GM18499 (cell line): ENCODE results near the gene PCDHA9.
"Not testable (repeated sequence)": the region's sequence is repeated elsewhere in the genome, so short reads cannot be mapped to it uniquely, and the experiment has no call there.

Source experiments
- ATAC-seq: cut with Tn5 transposase; IDR thresholded peaks from one replicate; pipeline ENCODE4 v1.9.1; 2021; ENCODE audit warnings: moderate number of reproducible peaks; ENCODE audit not compliant: insufficient read depth, unreplicated experiment

The PCDHA9 gene

DNA sequence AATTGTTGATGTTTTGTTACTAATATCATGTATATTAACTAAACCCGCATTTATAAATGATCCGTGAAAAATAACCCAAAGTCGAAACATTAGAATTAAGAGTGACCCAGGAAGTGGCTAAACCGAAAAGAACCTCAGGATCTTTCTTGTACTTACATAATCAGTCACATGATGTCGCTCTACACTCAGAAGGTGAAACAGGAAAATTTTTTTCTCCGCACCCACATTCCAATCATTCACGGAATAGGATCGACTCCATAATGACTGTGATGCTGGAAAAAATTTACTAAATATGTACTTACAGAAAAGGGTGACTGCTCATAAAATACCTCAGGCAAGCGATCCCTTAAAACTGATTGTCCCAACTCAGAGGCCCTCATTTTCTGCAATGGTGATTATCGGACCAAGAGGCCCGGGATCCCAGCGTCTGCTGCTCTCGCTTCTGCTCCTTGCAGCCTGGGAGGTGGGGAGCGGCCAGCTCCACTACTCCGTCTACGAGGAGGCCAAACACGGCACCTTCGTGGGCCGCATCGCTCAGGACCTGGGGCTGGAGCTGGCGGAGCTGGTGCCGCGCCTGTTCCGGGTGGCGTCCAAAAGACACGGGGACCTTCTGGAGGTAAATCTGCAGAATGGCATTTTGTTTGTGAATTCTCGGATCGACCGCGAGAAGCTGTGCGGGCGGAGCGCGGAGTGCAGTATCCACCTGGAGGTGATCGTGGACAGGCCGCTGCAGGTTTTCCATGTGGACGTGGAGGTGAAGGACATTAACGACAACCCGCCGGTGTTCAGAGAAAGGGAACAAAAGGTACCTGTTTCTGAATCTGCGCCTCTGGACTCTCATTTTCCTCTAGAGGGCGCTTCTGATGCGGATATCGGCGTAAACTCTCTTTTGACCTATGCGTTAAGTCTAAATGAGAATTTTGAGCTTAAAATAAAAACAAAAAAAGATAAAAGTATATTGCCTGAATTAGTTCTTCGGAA, 27.2 kb downstream of the PCDHA9 start, which contains the start of gene PCDHA12:
Gene PCDHA12 (plus strand): TSS at position 224 of the 981 bp plus-strand sequence. CDS start 165 bp downstream, at position 389.
- no peak for ATAC-seq

DNA sequence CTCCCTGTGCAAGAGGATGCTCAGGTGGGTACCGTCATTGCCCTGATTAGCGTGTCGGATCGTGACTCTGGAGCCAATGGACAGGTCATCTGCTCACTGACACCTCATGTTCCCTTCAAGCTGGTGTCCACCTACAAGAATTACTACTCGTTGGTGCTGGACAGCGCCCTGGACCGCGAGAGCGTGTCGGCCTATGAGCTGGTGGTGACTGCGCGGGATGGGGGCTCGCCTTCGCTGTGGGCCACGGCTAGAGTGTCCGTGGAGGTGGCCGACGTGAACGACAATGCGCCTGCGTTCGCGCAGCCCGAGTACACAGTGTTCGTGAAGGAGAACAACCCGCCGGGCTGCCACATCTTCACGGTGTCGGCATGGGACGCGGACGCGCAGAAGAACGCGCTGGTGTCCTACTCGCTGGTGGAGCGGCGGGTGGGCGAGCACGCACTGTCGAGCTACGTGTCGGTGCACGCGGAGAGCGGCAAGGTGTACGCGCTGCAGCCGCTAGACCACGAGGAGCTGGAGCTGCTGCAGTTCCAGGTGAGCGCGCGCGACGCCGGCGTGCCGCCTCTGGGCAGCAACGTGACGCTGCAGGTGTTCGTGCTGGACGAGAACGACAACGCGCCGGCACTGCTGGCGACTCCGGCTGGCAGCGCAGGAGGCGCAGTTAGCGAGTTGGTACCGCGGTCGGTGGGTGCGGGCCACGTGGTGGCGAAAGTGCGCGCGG, 28.5 kb downstream of the PCDHA9 start:
- not testable (repeated sequence) for ATAC-seq

DNA sequence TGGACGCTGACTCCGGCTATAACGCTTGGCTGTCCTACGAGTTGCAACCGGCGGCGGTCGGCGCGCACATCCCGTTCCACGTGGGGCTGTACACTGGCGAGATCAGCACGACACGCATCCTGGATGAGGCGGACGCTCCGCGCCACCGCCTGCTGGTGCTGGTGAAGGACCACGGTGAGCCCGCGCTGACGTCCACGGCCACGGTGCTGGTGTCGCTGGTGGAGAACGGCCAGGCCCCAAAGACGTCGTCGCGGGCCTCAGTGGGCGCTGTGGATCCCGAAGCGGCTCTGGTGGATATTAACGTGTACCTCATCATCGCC, 29.0 kb downstream of the PCDHA9 start:
- ATAC-seq = no peak

DNA sequence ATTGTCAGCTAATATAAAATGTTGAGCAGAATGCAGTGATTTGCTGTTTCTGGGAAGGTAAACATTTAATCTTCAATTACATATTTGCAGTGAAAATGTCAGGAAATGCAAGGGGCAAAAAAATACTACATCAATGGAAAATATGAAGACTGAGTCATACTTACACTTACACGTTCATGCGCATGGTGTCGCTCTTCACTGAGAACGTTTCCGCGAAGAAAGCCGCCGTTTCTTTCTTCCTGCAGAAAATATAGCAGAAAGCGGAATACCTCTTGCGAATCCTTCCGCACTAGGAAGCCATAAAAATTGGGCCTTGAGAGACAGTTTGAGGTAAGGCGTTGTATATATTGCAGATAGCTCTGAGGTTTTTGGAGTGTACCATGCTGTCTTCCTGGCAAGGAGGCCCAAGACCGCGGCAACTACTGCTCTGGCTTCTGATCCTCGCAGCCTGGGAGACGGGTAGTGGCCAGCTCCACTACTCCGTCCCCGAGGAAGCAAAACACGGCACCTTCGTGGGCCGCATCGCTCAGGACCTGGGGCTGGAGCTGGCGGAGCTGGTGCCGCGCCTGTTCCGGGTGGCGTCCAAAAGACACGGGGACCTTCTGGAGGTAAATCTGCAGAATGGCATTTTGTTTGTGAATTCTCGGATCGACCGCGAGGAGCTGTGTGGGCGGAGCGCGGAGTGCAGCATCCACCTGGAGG, 33.9 kb downstream of the PCDHA9 start, which contains the start of gene PCDHA13:
Gene PCDHA13 (plus strand): TSS at position 236 of the 702 bp plus-strand sequence. CDS start 145 bp downstream, at position 381.
- no peak for ATAC-seq

DNA sequence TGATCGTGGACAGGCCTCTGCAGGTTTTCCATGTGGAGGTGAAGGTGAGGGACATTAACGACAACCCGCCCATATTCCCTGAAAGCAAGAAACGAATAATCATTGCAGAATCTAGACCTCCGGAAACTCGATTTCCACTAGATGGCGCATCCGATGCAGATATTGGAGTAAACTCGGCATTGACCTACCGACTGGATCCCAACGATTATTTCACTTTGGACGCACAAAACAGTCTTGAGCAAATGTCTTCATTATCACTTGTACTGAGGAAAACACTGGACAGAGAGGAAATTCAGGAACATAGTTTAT, 34.4 kb downstream of the PCDHA9 start:
- no peak for ATAC-seq

DNA sequence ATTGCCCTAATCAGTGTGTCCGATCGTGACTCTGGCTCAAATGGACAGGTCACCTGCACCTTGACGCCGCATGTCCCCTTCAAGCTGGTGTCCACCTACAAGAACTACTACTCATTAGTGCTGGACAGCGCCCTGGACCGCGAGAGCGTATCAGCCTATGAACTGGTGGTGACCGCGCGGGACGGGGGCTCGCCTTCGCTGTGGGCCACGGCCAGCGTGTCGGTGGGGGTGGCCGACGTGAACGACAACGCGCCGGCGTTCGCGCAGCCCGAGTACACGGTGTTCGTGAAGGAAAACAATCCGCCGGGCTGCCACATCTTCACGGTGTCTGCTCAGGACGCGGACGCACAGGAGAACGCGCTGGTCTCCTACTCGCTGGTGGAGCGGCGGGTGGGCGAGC, 35.2 kb downstream of the PCDHA9 start:
- ATAC-seq = no peak

DNA sequence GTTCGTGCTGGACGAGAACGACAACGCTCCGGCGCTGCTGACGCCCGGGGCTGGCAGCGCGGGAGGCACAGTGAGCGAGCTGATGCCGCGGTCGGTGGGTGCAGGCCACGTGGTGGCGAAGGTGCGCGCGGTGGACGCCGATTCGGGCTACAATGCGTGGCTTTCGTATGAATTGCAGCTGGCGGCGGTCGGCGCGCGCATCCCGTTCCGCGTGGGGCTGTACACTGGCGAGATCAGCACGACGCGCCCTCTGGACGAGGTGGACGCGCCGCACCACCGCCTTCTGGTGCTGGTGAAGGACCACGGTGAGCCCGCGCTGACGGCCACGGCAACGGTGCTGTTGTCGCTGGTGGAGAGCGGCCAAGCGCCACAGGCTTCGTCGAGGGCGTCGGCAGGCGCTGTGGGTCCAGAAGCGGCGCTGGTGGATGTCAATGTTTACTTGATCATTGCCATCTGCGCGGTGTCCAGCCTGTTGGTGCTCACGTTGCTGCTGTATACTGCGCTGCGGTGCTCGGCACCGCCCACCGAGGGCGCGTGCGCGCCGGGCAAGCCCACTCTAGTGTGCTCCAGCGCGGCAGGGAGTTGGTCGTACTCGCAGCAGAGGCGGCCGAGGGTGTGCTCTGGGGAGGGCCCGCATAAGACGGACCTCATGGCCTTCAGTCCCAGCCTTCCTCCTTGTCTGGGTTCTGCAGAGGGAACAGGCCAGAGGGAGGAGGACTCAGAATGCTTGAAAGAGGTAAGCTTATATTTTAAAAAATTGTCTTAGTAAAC, 35.9 kb downstream of the PCDHA9 start:
- ATAC-seq = no peak
